NCI-H446 (cell line): ENCODE results near the gene TRAF6.
"Not testable (repeated sequence)": the region's sequence is repeated elsewhere in the genome, so short reads cannot be mapped to it uniquely, and the experiment has no call there.

ENCODE experiments used
- DNase-seq, 2 experiments: peaks; one replicate each; lab custom pipeline; 2025; lab: John Stamatoyannopoulos, UW

The TRAF6 gene

GRCh38 chr11:36492724-36493304, 17.3 kb downstream of the TRAF6 start:
- DNase-seq = peak in 1 of 2 experiments; percentile 72

DNA sequence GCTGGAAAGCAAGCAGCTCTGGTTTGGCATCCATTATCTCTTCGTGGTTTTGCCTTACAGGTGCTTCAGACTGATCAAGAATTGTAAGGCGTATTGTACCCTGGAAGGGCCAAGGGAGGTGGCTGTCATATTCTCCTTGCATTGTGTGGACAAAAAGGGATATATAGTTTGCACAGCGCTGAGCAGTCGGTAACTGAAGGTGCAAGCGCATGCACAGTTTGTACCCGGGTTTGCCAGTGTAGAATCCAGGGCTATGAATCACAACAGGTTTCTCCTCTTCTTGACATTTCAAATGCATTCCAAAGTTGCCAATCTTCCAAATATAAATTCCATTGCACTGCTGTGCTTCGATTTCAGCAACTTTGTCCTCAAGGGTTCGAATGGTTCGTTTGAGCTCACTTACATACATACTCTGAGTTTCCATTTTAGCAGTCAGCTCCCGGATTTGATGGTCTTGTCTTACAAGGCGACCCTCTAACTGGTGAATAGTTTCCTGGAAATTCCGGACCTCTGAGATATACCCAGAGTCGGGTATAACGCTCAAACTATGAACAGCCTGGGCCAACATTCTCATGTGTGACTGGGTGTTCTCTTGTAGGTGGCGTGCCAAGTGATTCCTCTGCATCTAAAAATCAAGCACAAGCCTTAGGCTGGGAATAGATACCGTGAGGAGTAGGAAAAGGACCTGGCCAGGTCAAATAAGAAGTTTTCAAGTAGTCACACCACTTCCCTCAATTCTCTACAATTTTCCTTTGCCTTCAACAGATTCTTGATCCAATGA, 19.9 kb downstream of the TRAF6 start:
- DNase-seq = no peak

- DNase-seq = no peak
Observed at GRCh38 chr11:36488096-36488495, 22.0 kb downstream of the TRAF6 start.

DNA sequence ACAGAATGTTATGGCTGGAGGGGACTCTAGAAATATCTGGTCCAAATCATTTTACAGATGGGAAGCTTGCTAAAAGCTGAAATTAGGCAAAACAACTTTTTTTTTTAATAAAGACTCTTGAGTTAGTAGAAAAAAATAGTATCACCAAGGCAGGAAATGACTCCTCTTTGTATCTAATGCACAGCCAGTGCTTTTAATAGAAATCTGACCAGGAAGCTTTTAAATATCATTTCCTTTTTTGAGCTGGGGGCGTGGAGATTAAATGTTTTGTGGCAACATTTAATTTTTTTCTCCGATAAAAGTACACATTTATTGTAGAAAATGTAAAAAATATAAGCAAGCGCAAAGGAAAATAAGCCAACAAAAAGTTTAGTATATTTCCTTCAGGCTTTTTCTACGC, 22.5 kb downstream of the TRAF6 start:
- DNase-seq = no peak

DNA sequence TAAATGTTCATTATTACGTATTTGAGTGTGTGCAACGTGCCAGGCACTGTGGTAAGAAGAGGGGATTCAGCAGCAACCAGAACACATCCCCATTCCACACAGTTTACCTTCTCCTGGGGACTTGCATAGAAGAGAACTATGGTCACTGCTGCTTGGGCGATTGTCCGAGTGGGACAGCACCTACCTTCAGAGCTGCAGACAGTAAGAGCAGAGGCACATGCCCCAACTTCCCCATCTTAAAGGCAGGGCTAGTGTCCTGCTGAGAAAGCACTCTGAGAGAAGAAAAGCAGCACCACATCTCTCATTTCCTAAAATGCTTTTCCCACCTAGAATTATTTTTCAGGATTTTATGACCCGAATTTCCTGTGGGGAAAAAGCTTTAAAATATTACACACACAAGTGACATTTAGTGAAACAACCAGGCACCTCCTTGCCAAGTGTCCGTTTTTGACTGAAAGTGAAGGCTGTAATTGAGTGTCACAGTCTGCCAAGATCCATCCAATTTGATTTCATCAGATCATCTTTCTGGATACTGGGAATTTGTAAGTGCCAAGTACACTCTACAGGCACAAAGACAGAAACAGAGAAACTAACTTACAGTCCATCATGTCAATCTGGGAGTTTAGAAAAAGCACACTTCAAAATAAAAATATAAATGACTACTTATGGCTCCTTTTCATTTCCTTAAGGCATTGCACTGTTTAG, 24.6 kb downstream of the TRAF6 start:
- DNase-seq = no peak

GRCh38 chr11:36483042-36483441, 27.0 kb downstream of the TRAF6 start:
- DNase-seq = not testable (repeated sequence)

DNA sequence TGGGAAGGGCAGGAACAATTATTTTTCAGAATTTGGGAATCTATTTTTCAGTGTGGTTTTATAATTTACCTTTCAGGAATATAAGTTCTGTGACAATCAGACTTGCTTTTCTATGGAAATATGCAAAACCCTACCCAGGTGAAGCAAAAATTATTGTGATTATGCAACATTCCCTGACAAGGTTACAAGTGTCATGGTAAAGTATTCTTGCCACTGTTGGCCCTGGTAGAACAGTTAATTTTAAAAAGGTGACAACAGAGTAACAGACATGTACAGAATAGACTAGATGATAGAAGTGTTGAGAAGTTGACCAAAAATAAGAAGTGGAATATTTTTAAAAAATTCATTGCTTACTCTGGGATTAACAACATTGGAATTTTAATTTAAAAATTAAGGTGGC, 29.2 kb downstream of the TRAF6 start:
- DNase-seq = no peak

DNA sequence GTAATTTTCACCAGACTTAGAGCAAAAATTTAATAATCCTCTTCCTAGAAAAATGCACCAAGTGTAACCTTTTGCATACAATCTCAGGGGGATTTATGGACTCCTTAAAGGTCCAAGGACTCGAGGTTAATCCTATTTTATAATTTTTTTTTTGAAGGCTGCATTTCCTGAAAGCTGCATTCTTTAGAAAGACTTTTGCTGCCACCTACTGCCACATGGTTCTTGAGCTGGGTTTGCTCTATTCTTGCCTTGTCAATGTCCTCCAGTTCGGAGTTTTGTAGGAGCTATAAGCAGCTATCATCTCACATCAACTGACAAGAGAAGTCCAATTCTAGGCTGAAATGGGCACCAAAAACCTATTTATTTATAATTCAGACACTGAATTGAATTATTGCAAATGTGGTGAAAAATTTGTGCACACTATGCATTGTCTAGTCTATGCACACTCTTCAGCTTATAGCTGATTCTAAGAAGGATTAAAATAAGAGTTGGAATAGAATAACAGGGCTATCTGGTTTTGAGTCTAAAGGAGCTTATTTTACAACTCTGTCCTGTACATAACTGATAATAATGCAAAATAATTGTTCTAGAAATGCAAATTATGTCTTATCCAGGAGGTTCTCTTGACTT, 31.3 kb downstream of the TRAF6 start:
- DNase-seq = peak; percentile 52 to 71

DNA sequence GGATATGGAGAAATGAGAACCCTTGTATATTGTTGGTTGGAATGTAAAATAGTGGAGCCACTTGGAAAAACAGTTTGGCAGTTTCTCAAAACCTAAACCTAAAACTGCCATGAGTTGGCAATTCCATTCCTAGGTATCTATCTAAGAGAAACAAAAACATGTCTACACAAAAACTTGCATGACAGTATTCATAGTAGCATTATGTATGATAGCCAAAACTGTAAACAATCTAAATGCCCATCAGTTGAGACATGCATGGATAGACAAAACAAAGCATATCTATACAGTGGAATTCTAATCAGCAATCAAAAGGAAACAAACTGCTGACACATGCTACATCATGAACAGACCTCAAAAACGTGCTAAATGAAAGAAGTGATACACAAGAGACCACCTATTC, 34.9 kb downstream of the TRAF6 start:
- no peak for DNase-seq

DNA sequence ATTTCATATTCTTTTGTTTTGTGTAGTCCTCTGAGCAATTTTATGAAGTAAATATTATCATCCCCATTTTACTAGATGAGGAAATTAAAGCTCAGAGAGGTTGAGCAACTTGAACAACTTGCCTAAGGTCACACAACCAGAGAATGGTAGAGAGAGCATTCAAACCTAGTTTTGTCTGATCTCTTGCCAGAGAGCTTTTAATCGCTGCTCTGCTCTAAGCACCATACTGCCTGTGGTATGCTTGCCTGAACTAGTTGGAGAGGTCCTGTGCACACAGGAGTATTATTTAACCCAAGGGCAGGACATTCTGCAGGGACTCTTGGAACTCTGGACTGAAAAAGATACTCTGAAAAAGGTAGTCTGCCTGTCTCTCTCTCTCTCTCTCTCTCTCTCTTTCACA, 38.5 kb downstream of the TRAF6 start:
- DNase-seq = no peak

GRCh38 chr11:36469881-36470802, 39.9 kb downstream of the TRAF6 start:
- no peak for DNase-seq

- DNase-seq = no peak
Observed at GRCh38 chr11:36469063-36469462, 41.0 kb downstream of the TRAF6 start.

DNA sequence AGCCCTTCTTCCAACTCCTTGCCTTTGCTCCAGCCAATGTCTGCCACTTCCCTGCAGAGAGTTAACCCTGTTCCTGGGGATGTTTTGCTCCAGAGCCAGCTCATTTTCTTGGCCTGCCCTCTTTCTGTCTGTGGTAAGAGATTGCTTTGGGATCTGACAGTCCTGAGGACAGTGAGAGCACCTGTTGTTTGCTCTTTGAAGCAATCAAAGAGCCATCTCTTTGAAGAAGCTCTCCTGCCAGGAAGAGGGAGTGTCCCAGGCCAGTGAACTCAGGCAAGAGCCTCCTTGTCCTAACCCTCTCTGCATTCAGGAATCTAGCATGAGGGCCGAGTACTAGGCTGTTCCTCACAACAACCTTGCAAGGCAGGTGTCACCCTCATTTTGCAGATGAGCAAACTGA, 42.2 kb downstream of the TRAF6 start:
- no peak for DNase-seq

GRCh38 chr11:36467012-36467411, 43.1 kb downstream of the TRAF6 start:
- no peak for DNase-seq

- no peak for DNase-seq
Observed at GRCh38 chr11:36465449-36466163, 44.5 kb downstream of the TRAF6 start.

DNA sequence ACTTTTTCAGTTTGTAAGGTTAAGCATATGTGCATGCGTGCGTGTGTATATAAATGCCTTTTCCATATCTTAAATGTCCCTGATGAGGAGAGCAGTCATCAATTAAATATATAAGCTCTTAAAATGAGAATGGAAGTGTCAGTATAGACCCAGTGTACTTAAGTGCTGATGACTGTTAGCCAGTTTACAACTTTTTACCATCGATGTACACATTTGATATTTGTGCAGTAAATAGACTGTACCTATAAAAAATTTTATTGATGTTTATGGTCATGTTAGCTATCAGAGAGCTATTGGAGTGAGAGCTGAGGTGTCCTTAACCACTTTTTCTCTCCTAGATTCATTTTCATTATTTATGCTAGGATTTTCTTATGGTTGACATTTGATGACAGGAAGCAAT, 45.4 kb downstream of the TRAF6 start:
- DNase-seq = no peak

GRCh38 chr11:36463781-36464180, 46.3 kb downstream of the TRAF6 start:
- no peak for DNase-seq

GRCh38 chr11:36462321-36462720, 47.8 kb downstream of the TRAF6 start:
- DNase-seq = no peak

GRCh38 chr11:36460220-36460619, 49.9 kb downstream of the TRAF6 start:
- DNase-seq = no peak

GRCh38 chr11:36459046-36459445, 51.0 kb downstream of the TRAF6 start:
- no peak for DNase-seq
